CD4-positive, alpha-beta T cell treated with Interleukin-15 for 4 hours (primary cell): ENCODE data around the gene POLR2J.
A peak's percentile ranks its signal among the peaks of the same experiment; 100 is the strongest.
"Not testable (repeated sequence)": the region's sequence is repeated elsewhere in the genome, so short reads cannot be mapped to it uniquely, and the experiment has no call there.

Experiments
- DNase-seq: peaks from one replicate; pipeline ENCODE4 v3.0.0-alpha.2; 2020; ENCODE audit warnings: low spot score

The POLR2J gene

DNA sequence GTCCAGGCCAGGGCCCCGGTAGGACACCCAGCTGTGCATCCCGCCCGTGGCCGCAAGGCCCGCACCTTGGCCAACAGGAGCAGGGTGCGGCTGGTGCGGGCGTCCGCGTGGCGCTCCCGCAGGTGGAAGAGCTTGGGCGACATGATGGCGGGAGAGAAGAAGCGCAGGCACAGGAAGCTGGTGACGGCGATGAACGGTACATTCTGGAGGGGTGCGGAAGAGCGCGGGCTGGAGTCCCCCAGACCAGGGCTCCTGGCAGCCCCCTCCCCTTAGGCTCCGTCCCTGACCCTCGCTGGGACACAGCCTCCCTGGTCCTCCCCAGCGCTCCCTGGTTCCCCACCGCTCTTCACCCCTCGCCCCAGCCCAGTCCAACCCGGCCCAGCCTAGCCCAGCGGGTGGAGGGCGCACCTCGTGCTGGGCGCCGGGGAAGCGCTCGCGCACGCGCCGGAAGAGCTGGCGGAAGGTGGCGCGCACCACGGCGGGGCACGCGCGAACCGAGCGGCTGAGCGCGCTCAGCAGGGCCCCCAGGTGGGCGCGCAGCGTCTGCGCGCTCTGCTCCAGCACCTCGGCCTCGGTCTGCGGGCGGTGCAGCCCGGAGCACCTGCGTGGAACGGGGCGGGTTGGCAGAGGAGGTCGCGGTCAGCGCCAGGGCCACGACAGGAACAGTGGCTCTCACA is 15.9 kb upstream of the POLR2J start:
- DNase-seq: not testable (repeated sequence)

- peak; percentile 34 for DNase-seq
Measured at GRCh38 chr7:102494026-102494425, 15.3 kb upstream of the POLR2J start.

DNA sequence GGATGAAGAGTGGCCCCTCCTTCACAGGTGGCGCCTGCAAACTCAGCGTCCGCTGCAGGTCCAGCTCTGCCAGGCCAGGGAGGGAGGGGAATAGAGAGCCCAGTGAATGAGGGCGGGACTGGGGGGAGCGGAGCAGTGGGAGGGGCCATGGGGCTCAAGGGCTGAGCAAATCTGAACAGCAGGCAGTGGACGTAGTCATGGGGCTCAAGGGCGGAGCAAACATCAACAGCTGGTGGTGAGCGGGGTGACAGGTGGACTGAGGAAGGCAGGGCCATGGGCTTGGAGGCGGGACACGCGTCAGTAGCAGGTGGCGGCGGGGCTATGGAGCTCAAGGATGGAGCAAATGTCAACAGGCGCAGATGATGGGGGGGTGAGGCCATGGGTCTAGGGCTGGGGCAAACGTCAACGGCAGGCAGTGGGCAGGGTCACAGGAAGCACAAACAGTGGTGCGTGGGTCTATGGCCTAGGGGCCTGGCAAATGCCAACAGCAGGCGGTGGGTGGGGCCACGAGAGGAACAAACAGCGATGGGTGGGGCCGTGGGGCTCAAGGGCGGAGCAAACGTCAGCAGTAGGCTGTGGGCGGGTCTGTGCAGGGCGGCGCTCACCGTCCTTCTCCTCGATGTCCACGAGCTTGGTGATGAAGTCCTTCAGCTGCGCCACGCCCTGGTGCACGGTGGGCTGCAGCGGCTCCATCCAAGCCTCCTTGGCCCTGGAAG is 14.7 kb upstream of the POLR2J start:
- DNase-seq: not testable (repeated sequence)

DNA sequence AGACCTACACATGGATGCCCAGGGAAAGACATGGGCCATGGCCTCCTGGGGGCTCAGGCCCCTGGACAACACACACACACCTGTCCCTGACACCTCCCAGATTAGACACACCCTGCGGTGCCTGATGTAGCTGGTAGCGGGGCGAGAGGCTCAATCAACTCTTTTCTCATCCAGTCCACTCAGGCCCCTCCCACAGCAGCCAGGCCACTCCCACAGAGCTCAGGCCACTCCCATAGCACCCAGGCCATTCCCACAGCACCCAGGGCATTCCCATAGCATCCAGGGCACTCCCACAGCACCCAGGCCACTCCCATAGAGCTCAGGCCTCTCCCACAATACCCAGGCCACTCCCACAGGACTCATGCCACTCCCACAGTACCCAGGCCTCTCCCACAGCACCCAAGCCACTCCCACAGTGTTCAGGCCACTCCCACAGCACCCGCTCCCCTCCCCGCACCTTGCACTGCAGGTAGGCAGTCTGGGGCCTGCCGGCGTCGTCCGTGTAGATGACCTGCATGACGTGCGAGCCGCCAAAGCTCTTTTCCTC is 11.9 kb upstream of the POLR2J start:
- not testable (repeated sequence) for DNase-seq

DNA sequence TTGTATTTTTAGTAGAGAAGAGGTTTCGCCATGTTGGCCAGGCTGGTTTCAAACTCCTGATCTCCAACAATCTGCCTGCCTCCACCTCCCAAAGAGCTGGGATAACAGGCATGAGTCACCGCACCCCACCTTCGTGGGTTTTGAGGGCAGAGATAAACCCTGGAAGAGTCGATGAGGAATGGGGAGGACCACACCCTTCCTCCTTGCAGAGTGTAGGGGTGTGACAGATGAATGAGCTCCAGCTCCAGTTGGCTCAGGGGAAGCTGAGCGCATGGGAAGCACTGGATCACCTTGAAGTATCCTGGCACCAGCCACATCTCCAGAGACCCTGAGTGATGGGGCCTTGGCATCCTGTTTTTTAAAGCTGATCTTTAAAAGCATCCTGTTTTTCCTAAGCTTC is 5.6 kb upstream of the POLR2J start:
- DNase-seq: not testable (repeated sequence)

DNA sequence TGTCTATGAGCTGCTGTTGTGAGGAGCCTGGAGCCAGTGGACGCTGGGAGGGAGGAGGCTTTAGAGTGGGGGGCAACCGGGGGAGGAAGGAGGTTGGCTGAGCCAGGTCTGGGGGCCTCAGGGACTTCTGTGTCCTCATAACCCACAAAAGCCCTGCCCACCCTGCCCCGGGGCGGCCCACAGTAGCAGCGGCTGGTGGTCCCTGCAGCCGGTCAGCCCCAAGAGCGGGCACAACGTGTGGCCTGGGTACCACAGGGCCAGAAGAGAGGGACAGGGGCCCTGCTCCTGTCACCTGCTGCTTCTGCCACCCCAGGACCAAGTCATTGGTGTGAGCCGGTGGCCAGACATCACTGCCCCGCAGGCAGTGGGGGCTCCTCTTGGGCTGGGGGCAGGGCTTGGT is 3.2 kb upstream of the POLR2J start:
- DNase-seq: not testable (repeated sequence)

- DNase-seq: peak; percentile 34
Measured at GRCh38 chr7:102479982-102480637, 1.4 kb upstream of the POLR2J start.

DNA sequence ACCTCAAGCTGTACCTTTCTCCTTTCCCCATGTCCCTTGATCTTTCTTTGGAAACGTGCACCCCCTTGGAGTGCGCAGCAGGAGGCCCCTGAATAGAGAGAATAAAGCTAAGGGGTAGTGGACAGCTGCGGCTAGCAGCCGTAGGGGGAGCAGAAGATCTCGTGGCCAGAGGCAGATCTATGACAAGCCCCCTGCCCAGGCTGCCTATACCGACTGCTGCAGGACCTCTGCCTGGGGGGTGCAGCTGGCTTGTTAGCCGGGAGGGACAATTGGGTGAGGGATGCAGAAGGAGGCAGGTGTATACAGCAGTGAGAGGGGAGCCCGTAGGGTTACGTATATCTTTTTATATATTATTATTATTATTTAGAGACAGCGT is 475 bp upstream of the POLR2J start:
- not testable (repeated sequence) for DNase-seq

- DNase-seq: not testable (repeated sequence)
Measured at GRCh38 chr7:102474736-102475435, 3.8 kb downstream of the POLR2J start.

DNA sequence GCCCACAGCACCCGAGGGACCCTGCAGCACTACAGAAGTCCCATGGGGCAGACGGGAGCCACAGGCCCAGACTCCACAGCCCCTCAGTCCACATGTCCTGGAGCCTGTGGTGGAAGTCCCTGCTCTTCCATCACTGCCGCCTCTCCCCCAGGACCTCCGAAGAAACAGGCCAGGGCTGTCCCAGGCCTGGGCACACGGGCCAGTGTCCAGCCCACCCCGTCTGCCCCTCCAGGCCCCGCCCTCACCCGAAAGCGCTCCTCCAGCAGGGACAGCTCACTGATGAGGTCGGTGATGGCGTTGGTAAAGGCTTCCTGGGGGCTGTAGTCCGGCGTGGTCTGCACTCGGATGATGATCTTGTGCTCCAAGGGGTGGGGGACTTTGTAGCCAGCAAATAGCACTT is 4.6 kb downstream of the POLR2J start:
- not testable (repeated sequence) for DNase-seq

- DNase-seq: no peak
Measured at GRCh38 chr7:102473271-102473991, 5.3 kb downstream of the POLR2J start.

GRCh38 chr7:102472126-102473041 is 6.3 kb downstream of the POLR2J start:
- no peak for DNase-seq

DNA sequence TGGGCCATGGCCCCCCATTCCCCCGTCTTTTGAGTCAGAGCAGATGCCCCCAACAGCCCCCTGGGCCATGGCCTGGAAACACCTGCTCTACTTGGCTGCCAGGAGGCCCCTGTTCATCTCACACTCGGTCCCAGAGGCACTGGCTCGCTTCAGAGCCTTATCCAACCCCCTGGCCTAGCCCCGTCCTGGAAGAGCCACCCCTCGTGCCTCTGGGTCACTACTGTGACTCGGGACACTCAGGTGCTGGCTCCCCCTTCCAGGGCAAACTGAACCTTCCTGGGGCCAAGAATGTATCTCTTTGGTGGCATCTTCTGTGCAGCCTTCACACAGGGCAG is 7.0 kb downstream of the POLR2J start:
- DNase-seq: no peak

GRCh38 chr7:102469972-102470825 is 8.5 kb downstream of the POLR2J start:
- DNase-seq: no peak

DNA sequence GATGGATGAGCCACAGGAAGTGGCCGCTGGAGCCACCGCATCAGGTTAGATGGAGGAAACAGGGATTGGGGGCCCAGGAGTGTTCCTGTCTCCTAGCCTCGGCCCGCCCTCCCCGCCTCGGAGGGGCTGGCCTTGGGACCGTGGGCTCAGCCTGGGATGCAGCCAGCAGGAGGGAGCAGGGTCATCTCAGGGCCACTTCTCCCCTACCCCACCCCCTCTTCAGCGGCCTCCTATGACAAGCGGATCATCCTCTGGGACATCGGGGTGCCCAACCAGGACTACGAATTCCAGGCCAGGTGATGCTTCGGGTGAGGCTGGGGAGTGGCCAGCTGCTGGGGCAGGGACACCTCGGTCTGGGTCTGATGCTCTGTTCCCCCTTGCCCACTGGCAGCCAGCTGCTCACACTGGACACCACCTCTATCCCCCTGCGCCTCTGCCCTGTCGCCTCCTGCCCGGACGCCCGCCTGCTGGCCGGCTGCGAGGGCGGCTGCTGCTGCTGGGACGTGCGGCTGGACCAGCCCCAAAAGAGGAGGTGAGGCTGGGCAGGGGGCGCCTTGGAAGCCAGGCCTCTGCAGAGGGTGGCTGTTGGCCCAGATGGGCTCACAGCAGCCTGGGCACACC is 9.3 kb downstream of the POLR2J start:
- DNase-seq: no peak

DNA sequence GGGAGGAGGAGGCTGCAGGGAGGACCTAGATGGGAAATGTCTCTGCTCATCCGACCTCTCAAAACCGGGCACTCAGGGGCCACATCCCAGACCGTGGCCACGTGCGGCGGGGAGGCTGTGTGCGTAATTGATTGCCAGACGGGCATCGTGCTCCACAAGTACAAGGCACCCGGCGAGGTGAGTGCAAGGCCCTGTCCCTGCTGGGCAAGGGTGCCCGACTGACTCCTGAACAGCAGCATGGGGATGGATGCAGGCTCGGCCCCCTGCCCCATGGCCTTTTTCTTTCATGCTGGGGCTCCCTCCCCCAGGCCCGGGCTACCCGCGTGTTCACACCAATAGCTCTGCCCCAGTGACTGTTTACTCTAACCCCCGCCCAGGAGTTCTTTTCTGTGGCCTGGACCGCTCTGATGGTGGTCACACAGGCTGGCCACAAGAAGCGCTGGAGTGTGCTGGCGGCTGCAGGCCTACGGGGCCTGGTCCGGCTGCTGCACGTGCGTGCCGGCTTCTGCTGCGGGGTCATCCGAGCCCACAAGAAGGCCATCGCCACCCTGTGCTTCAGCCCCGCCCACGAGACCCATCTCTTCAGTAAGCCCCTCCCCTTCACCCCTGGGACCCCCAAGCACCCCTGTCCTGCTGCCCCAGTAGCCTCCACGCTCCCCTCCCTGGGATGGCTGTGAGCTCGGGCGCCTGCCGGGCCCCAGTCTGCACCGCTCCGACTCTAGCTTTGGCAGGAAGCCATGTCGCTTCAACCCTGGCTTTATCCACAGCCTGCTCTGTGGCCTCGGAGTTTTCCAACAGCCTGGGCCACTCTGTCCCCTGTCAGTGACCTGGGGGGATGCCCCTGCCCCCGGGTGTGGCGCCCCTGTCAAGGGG is 10.0 kb downstream of the POLR2J start:
- no peak for DNase-seq

DNA sequence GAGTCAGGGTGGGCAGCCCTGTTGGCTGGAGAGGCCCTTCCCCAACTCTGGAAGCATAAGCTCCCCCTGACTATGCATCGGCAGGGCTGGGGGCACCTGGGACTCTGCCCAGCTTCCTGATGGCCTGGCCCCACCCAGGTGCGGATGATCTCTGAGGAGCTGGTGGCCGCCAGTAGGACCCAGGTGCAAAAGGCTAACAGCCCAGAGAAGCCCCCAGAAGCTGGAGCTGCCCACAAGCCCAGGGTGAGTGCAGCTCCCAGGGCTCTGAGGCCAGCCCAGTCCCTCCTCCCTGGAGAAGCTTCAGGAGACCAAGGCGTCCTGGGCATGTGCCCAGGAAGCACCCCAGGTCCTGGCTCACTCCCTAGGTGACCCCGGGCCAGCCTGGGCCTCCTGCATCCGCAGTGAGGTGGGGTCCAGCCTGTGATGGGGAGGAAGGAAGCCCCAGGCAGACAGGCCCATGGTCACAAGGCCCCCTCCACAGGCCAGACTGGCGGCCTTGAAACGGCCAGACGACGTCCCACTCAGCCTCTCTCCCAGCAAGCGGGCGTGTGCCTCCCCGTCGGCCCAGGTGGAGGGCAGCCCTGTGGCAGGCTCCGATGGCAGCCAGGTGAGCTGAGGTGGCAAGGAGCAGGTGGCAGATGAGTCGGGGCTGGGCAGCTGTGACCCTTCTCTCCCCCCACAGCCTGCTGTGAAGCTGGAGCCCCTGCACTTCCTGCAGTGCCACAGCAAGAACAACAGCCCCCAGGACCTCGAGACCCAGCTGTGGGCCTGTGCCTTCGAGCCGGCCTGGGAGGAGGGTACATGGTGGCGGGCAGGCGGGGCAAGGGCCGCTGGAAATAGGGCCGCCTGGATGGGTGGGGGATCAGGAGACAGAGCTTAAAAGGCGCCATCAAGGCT is 10.9 kb downstream of the POLR2J start:
- no peak for DNase-seq
